LNCAP (cell line): ENCODE data around the gene KRTAP10-12.

Experiments used
- TF ChIP-seq, protein P1 (sequence below): fragments of 450-650 bp; IDR thresholded peaks from 2 replicates; pipeline ENCODE4 v1.5.1; 2017; ENCODE audit warnings: mild to moderate bottlenecking

The KRTAP10-12 gene

DNA sequence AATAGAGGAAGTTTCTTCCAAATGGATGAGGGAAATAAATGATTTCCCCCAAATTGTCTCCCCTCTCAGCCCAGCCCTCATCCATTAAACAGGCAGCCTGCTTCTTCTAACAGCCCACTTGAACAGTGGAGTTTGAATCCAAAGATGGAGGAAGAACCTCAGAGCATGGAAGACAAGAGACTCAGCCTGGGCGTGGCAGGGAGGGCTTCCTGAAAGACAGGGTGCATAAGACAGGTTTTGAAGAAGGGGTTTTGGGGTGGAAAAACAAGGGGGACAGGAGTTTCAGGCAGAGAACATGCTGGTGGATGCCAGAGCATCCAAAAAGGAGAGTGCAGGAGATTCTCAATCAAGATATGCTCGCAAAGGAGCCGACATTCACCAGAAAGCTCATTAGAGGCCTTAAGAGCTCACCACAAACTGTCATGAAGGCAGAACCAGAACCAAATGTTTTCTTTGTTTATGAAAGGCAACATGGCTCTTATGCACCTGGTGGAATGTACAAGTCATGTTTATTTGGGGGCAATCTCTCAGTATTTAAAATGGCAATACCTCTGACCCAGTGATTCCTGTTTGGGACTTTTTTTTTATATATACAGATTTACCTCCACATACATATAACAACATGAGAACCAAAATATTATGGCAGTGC, 40.9 kb downstream of the KRTAP10-12 start:
- TF ChIP-seq, protein P1, sequence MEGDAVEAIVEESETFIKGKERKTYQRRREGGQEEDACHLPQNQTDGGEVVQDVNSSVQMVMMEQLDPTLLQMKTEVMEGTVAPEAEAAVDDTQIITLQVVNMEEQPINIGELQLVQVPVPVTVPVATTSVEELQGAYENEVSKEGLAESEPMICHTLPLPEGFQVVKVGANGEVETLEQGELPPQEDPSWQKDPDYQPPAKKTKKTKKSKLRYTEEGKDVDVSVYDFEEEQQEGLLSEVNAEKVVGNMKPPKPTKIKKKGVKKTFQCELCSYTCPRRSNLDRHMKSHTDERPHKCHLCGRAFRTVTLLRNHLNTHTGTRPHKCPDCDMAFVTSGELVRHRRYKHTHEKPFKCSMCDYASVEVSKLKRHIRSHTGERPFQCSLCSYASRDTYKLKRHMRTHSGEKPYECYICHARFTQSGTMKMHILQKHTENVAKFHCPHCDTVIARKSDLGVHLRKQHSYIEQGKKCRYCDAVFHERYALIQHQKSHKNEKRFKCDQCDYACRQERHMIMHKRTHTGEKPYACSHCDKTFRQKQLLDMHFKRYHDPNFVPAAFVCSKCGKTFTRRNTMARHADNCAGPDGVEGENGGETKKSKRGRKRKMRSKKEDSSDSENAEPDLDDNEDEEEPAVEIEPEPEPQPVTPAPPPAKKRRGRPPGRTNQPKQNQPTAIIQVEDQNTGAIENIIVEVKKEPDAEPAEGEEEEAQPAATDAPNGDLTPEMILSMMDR: no peak

DNA sequence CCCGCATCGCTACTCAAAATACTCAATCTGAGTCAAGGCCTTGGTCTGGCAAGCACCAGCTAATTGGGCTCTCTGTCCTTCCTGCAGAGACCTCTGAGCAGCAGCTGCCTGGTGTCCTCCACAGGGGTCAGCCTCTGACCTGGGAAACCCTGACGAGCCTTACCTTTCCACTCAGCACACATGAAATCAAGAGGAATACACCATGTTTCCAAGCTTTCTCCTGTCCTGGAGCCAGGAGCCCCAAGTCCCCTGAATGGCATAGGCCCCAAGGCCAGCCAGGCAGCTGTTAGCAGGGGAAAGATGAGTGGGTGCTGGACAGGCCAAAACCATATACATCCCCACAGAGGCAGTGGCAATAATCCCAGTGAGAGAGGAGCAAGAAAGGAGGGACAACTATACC, 41.6 kb downstream of the KRTAP10-12 start:
- TF ChIP-seq, protein P1: no peak

DNA sequence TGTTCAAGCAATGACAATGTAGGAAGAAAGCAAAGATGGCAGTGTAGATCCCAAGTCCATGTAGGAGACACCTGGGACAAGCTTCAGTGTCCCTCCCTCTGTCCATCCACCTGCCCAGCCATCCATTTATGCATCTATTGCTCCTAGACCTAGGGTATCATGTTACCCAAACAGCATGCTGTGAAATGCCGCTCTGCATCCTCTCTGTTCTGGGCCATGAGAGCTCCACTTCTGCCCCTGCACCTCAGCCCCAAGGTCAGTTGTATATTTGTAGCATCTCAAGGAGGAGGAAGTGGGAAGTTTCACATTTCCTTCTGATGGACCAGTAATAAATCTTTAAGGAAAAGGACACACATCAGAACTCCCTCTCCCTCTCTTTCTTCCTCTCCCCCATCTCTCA, 42.3 kb downstream of the KRTAP10-12 start:
- TF ChIP-seq, protein P1: no peak

DNA sequence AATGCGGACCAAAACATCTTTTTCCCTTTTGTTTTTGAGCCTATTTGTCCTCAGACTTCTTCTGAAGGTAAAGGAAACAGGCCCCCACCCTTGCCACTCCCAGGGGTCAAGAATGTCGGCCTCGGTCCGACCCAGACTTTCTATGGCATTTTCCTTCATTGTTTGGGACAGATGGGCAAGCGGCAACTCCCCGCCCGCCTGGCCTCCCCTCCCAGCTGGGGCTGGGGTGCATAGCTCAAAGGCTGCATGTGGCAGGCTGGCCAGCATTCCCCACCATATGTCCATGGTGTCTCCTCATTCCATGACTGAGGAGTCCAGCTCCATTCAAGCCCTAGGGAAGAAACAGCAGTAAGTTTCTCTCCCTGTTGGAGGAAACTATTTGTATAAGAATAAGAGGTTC, 43.8 kb downstream of the KRTAP10-12 start:
- TF ChIP-seq, protein P1: no peak

DNA sequence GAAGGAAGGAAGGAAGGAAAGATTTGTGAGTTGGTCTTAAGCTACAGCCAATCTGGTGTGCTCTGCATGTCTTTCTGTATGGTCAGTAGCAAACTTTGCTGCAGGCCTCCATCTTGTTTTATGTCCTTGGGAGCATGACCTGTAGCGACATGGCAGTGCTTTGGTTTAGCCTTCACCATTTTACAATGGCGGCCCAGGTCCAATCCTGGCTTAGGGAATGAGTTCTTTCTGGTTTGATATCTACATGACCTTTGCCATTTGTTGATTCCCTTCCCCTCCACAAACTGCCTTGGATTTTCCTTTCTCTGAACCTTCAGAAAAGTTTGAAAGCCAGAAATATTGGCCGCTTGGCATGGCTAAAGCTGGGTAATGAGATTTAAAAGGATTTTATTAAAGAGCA, 44.9 kb downstream of the KRTAP10-12 start:
- TF ChIP-seq, protein P1: no peak

DNA sequence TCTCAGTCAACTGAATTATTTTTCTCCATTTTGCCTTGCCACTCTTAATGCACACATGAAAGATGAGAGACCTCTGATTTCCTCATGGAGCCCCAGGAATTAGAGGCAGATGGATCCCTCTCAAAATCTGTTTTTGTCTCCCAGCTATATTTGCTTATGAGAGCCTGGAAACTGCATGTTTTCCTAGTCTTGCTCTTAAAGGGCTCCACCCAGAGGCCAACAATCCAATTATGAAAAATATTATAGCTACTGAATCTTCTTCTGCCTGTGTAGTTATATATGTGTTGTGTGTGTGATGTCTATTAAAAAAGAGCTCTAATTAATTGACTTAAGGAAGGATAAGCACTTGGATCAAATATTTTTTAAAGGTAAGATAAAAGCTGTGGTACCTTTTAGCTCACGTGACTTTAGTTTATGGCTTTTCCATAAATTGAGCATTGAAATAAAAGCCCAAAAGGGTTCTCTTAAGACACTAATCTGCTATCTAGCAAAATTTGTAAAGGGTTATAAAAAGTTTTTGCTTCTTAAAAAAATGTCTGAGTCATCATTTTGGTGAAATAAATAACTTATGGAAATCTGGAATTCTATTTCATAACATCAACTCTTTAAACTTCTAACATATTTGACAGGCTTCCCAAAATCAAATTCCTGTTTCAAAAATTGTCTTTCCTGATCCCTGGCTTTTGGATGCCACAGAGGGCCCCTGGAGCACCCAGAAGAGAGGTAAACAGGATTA, 45.6 kb downstream of the KRTAP10-12 start:
- TF ChIP-seq, protein P1: peak; percentile 51
